Left lung (tissue), 14 donors: ENCODE measurements around the gene HDAC7. TPM values are rescaled to one million over a fixed set of nuclear protein-coding genes. Genes with fewer than 3 reads are reported as not detected.

Experiments
- ATAC-seq: fragments of 200-7000 bp; cut with Tn5 transposase; one replicate; pipeline ENCODE4 v1.9.1; 2020; ENCODE audit warnings: moderate library complexity
- DNase-seq, 4 donors: peaks; one replicate each; pipeline ENCODE4 v3.0.0-alpha.2; 2013 to 2020
- H3K27ac ChIP-seq, 2 donors: fragments of 200-600 bp; sonication (generic) in 1 of 2; one replicate each; pipeline versions ENCODE4 v1.5.0 to v1.8.0; 2020 to 2021
- H3K27me3 ChIP-seq, 2 donors: fragments of 200-600 bp; sonication (generic) in 1 of 2; one replicate each; pipeline versions ENCODE4 v1.5.0 to v1.8.0; 2020 to 2021
- H3K36me3 ChIP-seq, 2 donors: fragments of 200-600 bp; sonication (generic) in 1 of 2; one replicate each; pipeline versions ENCODE4 v1.5.0 to v1.8.0; 2020 to 2021
- H3K4me1 ChIP-seq, 2 donors: fragments of 200-600 bp; one replicate each; pipeline ENCODE4 v1.8.0; 2021
- H3K4me3 ChIP-seq, 2 donors: fragments of 200-600 bp; sonication (generic) in 1 of 2; one replicate each; pipeline versions ENCODE4 v1.5.0 to v1.8.0; 2020 to 2021; ENCODE audit warnings: mild to moderate bottlenecking in 1 of 2
- H3K9me3 ChIP-seq, 2 donors: fragments of 200-600 bp; sonication (generic) in 1 of 2; one replicate each; pipeline versions ENCODE4 v1.5.0 to v1.8.0; 2020 to 2021
- intact Hi-C, 2 donors: fragments of 100-400 bp; cut with DNase I; formaldehyde crosslinking; loops; one replicate each; pipeline versions ENCODE4 v1.11.2 to v1.14.2; 2022
- long read RNA-seq, 12 donors: library from polyadenylated mRNA in 2 of 12; unstranded in 2 of 12; transcript quantifications; one replicate each; pipeline ENCODE4 v2.0.0 and lab custom pipeline, GENCODE V29; 2019 to 2026
- polyA plus RNA-seq, 6 donors: library from polyadenylated mRNA; unstranded; fragments of 120-200 nt; gene quantifications; one replicate each; pipeline ENCODE4 v1.2.1, GENCODE V29; 2013; ENCODE audit not compliant: insufficient read length in 6 of 6
- total RNA-seq, 2 donors: library from RNA; stranded (reverse); fragmentation: NEBNext Ultra II Directional; extraction: Animal tissue kit (Norgen Biotek cat#: 25700); gene quantifications; one replicate each; pipeline ENCODE4 v1.2.1, GENCODE V29; 2021
- TF ChIP-seq, protein P1 (sequence below), 2 donors: fragments of 200-600 bp; sonication (generic) in 1 of 2; IDR thresholded peaks; one replicate each; pipeline versions ENCODE4 v1.5.0 to v1.8.0; 2021; ENCODE audit warnings: antibody characterized with exemption in 2 of 2
- donor health status: DM: no; HTN: yes; CAD: no.
- donor health status: DM: no; HTN: no; CAD: no.

Gene HDAC7
- total RNA-seq, result 100 to 1,000 TPM; 102 to 115 TPM
- 100 to 1,000 TPM in 1 of 6 donors, 10 to 100 TPM in 5; 69.1 to 102 (median 79.0) TPM for polyA plus RNA-seq
- long read RNA-seq, donor 1, full-length matches to known transcripts, result 6 of 40 reads
- long read RNA-seq, donor 1, partial matches to known transcripts, result 34 of 40 reads
- long read RNA-seq, donor 1, other reads (novel, unspliced or antisense), result 0 of 40 reads
- long read RNA-seq, donor 2, partial matches to known transcripts, result 16 of 18 reads
- long read RNA-seq, donor 2, other reads (novel, unspliced or antisense), result 0 of 18 reads
- long read RNA-seq, donor 3, full-length matches to known transcripts, result 9 of 9 reads
- long read RNA-seq, donor 3, partial matches to known transcripts, result 0 of 9 reads
- long read RNA-seq, donor 3, other reads (novel, unspliced or antisense), result 0 of 9 reads
- long read RNA-seq, donor 4, partial matches to known transcripts, result 2 of 6 reads
- long read RNA-seq, donor 4, other reads (novel, unspliced or antisense), result 4 of 6 reads
- long read RNA-seq, donor 5, full-length matches to known transcripts, result 4 of 11 reads
- long read RNA-seq, donor 5, partial matches to known transcripts, result 7 of 11 reads
- long read RNA-seq, donor 5, other reads (novel, unspliced or antisense), result 0 of 11 reads
- long read RNA-seq, donor 6, full-length matches to known transcripts, result 4 of 4 reads
- long read RNA-seq, donor 6, partial matches to known transcripts, result 0 of 4 reads
- long read RNA-seq, donor 6, other reads (novel, unspliced or antisense), result 0 of 4 reads
- long read RNA-seq, donor 7, full-length matches to known transcripts, result 2 of 2 reads
- long read RNA-seq, donor 7, partial matches to known transcripts, result 0 of 2 reads
- long read RNA-seq, donor 7, other reads (novel, unspliced or antisense), result 0 of 2 reads
- long read RNA-seq, donor 8, partial matches to known transcripts, result 9 of 12 reads
- long read RNA-seq, donor 8, other reads (novel, unspliced or antisense), result 0 of 12 reads
- long read RNA-seq, donor 9, result 0 reads
- long read RNA-seq, donor 10, partial matches to known transcripts, result 4 of 4 reads
- long read RNA-seq, donor 10, other reads (novel, unspliced or antisense), result 0 of 4 reads
- long read RNA-seq, donor 11, full-length matches to known transcripts, result 1 of 1 reads
- long read RNA-seq, donor 11, partial matches to known transcripts, result 0 of 1 reads
- long read RNA-seq, donor 11, other reads (novel, unspliced or antisense), result 0 of 1 reads
- long read RNA-seq, donor 12, full-length matches to known transcripts, result 2 of 12 reads
- long read RNA-seq, donor 12, partial matches to known transcripts, result 10 of 12 reads
- long read RNA-seq, donor 12, other reads (novel, unspliced or antisense), result 0 of 12 reads

DNA sequence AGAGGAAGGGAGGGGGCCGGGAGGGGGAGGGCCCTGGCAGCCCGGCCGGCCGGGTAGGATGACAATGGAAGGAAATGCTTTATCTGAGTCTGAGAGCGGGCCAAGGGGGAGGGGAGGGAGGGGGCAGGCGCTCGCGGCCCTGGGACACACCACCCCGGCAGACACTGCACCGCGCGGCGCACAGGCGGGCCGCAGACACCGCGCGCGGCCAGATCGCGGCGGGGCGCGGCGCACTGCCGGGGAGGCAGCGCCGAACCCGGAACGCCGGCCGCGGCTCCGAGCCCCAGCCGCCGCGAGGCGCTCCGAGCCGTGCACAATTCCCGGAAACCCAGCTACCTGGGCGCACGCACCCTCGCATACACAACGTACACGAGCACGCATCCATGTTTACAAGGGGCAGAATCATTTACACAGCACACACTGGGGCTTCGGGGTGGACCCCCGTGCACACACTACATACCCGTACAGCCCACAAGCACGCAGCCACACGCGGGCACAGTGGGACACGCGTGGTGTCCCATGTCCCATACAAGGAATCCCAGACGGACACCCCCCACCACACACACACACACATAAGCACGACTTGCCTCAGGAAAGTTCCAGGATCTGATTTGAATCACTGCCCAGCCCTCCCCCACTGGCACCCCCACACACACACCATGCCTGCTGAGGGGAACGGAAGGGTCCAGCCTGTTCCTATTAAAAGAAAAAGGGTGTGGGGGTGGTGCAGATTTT lies at the start of gene HDAC7:
Gene HDAC7, minus strand, starts transcription at position 8 of the 735 bp plus-strand sequence. CDS start 118 bp downstream, outside the sequence.
- H3K9me3 ChIP-seq, result no peaks in the 10 kb centered on the region
- peak; percentile 44 for ATAC-seq
- intact Hi-C loops, result no loop called here
- H3K36me3 ChIP-seq, result no peaks in the 10 kb centered on the region
- TF ChIP-seq, protein P1, sequence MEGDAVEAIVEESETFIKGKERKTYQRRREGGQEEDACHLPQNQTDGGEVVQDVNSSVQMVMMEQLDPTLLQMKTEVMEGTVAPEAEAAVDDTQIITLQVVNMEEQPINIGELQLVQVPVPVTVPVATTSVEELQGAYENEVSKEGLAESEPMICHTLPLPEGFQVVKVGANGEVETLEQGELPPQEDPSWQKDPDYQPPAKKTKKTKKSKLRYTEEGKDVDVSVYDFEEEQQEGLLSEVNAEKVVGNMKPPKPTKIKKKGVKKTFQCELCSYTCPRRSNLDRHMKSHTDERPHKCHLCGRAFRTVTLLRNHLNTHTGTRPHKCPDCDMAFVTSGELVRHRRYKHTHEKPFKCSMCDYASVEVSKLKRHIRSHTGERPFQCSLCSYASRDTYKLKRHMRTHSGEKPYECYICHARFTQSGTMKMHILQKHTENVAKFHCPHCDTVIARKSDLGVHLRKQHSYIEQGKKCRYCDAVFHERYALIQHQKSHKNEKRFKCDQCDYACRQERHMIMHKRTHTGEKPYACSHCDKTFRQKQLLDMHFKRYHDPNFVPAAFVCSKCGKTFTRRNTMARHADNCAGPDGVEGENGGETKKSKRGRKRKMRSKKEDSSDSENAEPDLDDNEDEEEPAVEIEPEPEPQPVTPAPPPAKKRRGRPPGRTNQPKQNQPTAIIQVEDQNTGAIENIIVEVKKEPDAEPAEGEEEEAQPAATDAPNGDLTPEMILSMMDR (IDR thresholded peaks at IDR 0.05), result no peak
- H3K27ac ChIP-seq, result peak within 1 kb of the TSS; percentile 92 to 93
- no peaks in the 10 kb centered on the region for H3K27me3 ChIP-seq
- peak within 1 kb of the TSS; percentile 74 to 82 for H3K4me3 ChIP-seq
- DNase-seq, result peak; percentile 71 to 93 (median 88)
- peaks cover 40 to 89% of the 10 kb centered on the region in 2 donors for H3K4me1 ChIP-seq

DNA sequence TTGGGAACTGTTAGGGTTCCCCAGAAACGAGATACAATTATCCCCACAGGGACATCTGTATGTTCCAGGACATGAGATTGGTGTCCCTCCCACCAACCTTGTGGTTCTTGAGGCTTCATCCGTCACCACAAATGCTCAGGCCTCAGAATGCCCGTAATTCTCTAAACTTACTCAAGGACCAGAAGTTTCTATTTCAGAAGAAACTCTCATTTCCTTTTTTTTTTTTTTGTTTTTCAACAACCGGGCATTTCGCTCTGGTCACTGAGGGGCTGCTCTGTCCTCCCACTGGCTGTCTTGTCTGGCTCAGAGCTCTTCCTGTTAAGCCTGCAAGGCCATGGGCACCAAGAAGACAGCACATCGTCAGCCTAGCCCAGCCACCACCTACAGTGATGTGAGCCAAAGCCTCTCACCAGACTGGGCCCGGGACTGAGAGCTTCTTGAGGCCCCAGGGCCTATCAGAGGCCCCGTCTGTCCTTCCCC lies 48.9 kb upstream of the HDAC7 start:
- no peaks in the 10 kb centered on the region for H3K9me3 ChIP-seq

DNA sequence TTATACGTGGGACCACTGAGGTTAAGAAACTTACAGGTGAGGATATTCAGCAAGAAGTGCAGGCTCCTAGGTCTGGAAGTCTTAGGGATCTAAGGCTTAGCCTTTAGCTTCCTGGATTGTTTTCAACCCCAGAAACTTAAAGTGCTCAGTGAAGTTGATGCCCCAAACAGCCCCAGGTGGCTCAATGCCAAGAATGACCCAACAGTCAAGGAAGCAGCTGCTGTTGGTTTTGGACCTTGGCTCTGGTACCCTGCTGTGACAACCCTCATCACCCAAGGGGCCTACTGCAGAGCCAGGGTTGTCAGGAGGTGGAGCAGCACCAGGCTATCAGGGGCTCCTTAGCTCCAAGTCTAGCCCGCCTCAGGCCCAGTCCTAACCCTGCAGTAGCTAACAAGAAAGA lies 48.3 kb upstream of the HDAC7 start:
- Histone ChIP-seq H3K9me3 (no peaks in the 10 kb centered on the region), H3K4me1 (peaks cover 0 to 23% of the 10 kb centered on the region in 2 donors), H3K36me3 (peaks cover 0 to 20% of the 10 kb centered on the region in 2 donors), H3K27ac (no peak overlapping the region), H3K4me3 (no peak overlapping the region), H3K27me3 (no peaks in the 10 kb centered on the region)
- intact Hi-C loops, result no loop called here
- DNase-seq, result no peak
- no peak for ATAC-seq
- TF ChIP-seq, protein P1 (IDR thresholded peaks at IDR 0.05), result no peak

More for the DNA sequence above, 48.9 kb upstream of the HDAC7 start:
- peaks cover 0 to 15% of the 10 kb centered on the region in 2 donors for H3K36me3 ChIP-seq
- no peak overlapping the region for H3K4me3 ChIP-seq
- no peak overlapping the region for H3K27ac ChIP-seq
- ATAC-seq (peak; percentile 22), DNase-seq (no peak)
- intact Hi-C loops, result no loop called here
- peaks cover 0 to 23% of the 10 kb centered on the region in 2 donors for H3K4me1 ChIP-seq
- TF ChIP-seq, protein P1 (IDR thresholded peaks at IDR 0.05), result no peak
- no peaks in the 10 kb centered on the region for H3K27me3 ChIP-seq

DNA sequence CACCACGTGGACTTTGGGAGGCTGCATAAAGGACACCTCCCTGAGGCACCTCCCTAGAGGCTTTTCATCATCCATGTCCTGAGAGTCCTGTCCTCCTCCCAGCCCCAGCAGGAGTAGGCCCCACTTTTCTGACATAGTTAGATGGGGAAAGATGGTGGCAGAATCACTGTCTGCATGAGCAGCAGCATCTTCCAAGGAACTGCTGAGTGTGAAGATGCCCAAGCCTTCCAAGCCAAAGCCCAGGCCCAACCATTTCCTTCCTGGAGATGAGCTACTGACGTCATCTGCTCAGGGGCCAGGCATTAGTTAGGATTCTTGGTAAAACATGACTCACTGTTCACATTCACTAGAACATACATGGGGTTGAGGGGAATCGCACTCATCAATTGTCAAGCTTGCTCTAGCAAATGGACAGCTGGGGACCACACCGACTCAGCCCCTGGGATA lies 47.8 kb upstream of the HDAC7 start:
- TF ChIP-seq, protein P1 (IDR thresholded peaks at IDR 0.05), result no peak
- intact Hi-C loops, result no loop called here
- Histone ChIP-seq H3K27me3 (no peaks in the 10 kb centered on the region), H3K36me3 (peaks cover 0 to 25% of the 10 kb centered on the region in 2 donors), H3K4me1 (peaks cover 0 to 23% of the 10 kb centered on the region in 2 donors), H3K4me3 (no peak overlapping the region), H3K9me3 (no peaks in the 10 kb centered on the region), H3K27ac (no peak overlapping the region)
- DNase-seq, result no peak
- peak; percentile 38 for ATAC-seq
